ENCODE measurements around the gene EFR3B. TPM values are rescaled to one million over a fixed set of nuclear protein-coding genes. Genes with fewer than 3 reads are reported as not detected.

The EFR3B gene
- total and polyA plus RNA-seq, 10 of the 15 experiments (the other 5 are each of a cell fraction or from before 2014, with no cell fraction given) = 0.12 to 3.9 (median 1.8) TPM

GRCh38 chr2:25068217-25068616, 26.3 kb downstream of the EFR3B start:
- ChIA-PET POLR2A (no interaction called here), CTCF (no interaction called here), RAD21 (ENCODE audit: unreplicated experiment) (no interaction called here), SMC1A (ENCODE audit: uncharacterized antibody, unreplicated experiment) (no interaction called here)
- Histone ChIP-seq H3K4me2 (ENCODE audit: control insufficient read depth, insufficient read depth) (no peak overlapping the region), H3K9ac (ENCODE audit: control insufficient read depth, insufficient read depth, low read length) (no peak overlapping the region), H3K9me3 (replicated peaks; ENCODE audit: control insufficient read depth, insufficient read depth, low read length) (peaks cover 5% of the 10 kb centered on the region; the same call in 2 of the 3 replicates), H3K36me3 (ENCODE audit: control insufficient read depth in 2 of 2, insufficient read depth in 2 of 2, low read length in 1 of 2) (no peaks in the 10 kb centered on the region), H3K4me1 (ENCODE audit: control insufficient read depth, insufficient read depth, low read length) (peaks cover 13% of the 10 kb centered on the region; the same call in 1 of the 2 replicates), H3K27me3 (replicated peaks in 1 of 2; ENCODE audit: control insufficient read depth in 2 of 2, insufficient read depth in 2 of 2, low read length in 1 of 2) (no peaks in the 10 kb centered on the region), H3K79me2 (ENCODE audit: control insufficient read depth, insufficient read depth, low read length) (no peaks in the 10 kb centered on the region), H2AFZ (ENCODE audit: control insufficient read depth, low read depth, low read length) (no peak overlapping the region), H4K20me1 (ENCODE audit: control insufficient read depth, insufficient read depth) (no peaks in the 10 kb centered on the region), H3K4me3 (no peak overlapping the region), H3K27ac (ENCODE audit: control insufficient read depth, insufficient read depth) (no peak overlapping the region)
- no peak for TF ChIP-seq SPI1 (IDR thresholded peaks at IDR 0.05; ENCODE audit: borderline replicate concordance, insufficient read depth, low read depth, low read length)
- no peak for TF ChIP-seq PKNOX1 (IDR thresholded peaks at IDR 0.05)
- no peak for TF ChIP-seq HDAC2 (IDR thresholded peaks at IDR 0.05)
- TF ChIP-seq ATF3 (IDR thresholded peaks at IDR 0.05; ENCODE audit: borderline replicate concordance, extremely low read depth, low read depth, low read length) = no peak
- TF ChIP-seq CREB1 (IDR thresholded peaks at IDR 0.05; ENCODE audit: low read depth) = no peak
- no peak for TF ChIP-seq SREBF2 (IDR thresholded peaks at IDR 0.05; ENCODE audit: low read length)
- TF ChIP-seq POU2F2 (IDR thresholded peaks at IDR 0.05; ENCODE audit: borderline replicate concordance, low read depth, low read length) = no peak
- TF ChIP-seq ZNF217 (IDR thresholded peaks at IDR 0.05) = no peak
- in situ Hi-C loops (cut with MboI) (no loop called here), intact Hi-C loops (cut with micrococcal nuclease; ENCODE audit: unreplicated experiment) (no loop called here)
- BruUV-seq (replicated peaks) = no TSS peak
- WGBS (ENCODE audit: insufficient coverage, insufficient replicate concordance, low lambda C conversion rate, missing lambda C conversion rate) = 97% methylated on average over 5 of the region's 5 CpGs
- FAIRE-seq (no peak), ATAC-seq (no peak), DNase-seq (ENCODE audit: low read depth, low spot score) (no peak)
